Gastroesophageal sphincter (tissue), 3 donors: Measurements from ENCODE around the gene LAMC1.

Experiments
- EP300 ChIP-seq: sonication (generic); formaldehyde crosslinking; IDR thresholded peaks from one replicate; pipeline ENCODE4 v1.6.1; 2017; ENCODE audit warnings: antibody characterized with exemption, mild to moderate bottlenecking
- POLR2A ChIP-seq, 2 donors: fragments of 450-650 bp; IDR thresholded peaks; one replicate each; pipeline ENCODE4 v1.6.1; 2017; ENCODE audit warnings: antibody characterized with exemption in 2 of 2, mild to moderate bottlenecking in 2 of 2, moderate library complexity in 1 of 2
- POLR2AphosphoS5 ChIP-seq: sonication (generic); formaldehyde crosslinking; IDR thresholded peaks from one replicate; pipeline ENCODE4 v1.6.1; 2017; ENCODE audit warnings: antibody characterized with exemption
- TF ChIP-seq, protein P1 (sequence below), 4 experiments: fragments of 200-600 bp in 2 of 4; fragments of 450-650 bp in 2 of 4; sonication (generic) in 1 of 4; IDR thresholded peaks; one replicate each; pipeline ENCODE4 v1.5.1; 2017 to 2019; ENCODE audit warnings: antibody characterized with exemption in 4 of 4, mild to moderate bottlenecking in 2 of 4, moderate library complexity in 2 of 4

DNA sequence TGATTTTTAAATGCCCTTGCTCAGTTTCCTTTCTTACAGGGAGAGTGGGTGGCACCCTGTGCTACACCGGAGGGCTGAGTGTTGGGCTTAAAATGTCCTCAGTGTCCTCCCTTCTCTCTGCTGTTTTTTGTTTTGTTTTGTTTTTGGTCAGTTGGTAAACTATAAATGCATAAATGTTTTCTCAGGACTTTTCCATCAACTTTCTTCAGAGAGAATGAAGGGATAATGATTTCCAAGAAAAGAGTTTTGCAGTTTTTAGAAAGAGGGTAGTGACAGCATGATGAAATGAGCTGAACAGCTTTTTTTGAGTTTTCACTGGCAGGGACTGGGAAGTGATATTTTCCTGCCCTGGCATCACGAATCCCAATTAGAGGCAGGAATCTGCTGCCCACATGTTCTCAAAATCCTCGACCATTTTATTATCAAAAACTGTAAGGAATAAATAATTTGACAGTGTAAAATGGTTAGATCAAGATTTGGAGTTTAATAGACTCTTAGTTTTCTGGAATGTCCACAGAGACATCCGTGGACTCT is 15.2 kb downstream of the LAMC1 start:
- TF ChIP-seq, protein P1, sequence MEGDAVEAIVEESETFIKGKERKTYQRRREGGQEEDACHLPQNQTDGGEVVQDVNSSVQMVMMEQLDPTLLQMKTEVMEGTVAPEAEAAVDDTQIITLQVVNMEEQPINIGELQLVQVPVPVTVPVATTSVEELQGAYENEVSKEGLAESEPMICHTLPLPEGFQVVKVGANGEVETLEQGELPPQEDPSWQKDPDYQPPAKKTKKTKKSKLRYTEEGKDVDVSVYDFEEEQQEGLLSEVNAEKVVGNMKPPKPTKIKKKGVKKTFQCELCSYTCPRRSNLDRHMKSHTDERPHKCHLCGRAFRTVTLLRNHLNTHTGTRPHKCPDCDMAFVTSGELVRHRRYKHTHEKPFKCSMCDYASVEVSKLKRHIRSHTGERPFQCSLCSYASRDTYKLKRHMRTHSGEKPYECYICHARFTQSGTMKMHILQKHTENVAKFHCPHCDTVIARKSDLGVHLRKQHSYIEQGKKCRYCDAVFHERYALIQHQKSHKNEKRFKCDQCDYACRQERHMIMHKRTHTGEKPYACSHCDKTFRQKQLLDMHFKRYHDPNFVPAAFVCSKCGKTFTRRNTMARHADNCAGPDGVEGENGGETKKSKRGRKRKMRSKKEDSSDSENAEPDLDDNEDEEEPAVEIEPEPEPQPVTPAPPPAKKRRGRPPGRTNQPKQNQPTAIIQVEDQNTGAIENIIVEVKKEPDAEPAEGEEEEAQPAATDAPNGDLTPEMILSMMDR (IDR thresholded peaks at IDR 0.05) = no peak
- TF ChIP-seq POLR2AphosphoS5 = no peak
- TF ChIP-seq POLR2A (IDR thresholded peaks at IDR 0.05) = no peak
- TF ChIP-seq EP300 = no peak
